CD8-positive, alpha-beta memory T cell (primary cell): ENCODE data around the gene MTMR12. TPM values are rescaled to one million over a fixed set of nuclear protein-coding genes. Genes with fewer than 3 reads are reported as not detected.
"Not testable (repeated sequence)": the region's sequence is repeated elsewhere in the genome, so short reads cannot be mapped to it uniquely, and the experiment has no call there.

ENCODE experiments used
- CTCF ChIA-PET: fragments of 350-600 bp; sonication (Branson Sonifier 250); formaldehyde crosslinking; loops from one replicate; lab custom pipeline; 2021; ENCODE audit warnings: antibody characterized with exemption; lab: Charles Lee
- POLR2A ChIA-PET: fragments of 350-600 bp; sonication (Branson Sonifier 250); formaldehyde crosslinking; loops from one replicate; lab custom pipeline; 2021; ENCODE audit warnings: antibody characterized with exemption; lab: Charles Lee
- DNase-seq, 5 donors: peaks; one replicate each; pipeline versions ENCODE4 v3.0.0 to v3.0.0-alpha.2; 2020 to 2022; ENCODE audit warnings: mixed read lengths in 1 of 5
- H3K27ac ChIP-seq: one replicate; pipeline ENCODE4 v1.7.0; 2013; ENCODE audit warnings: low read depth, mild to moderate bottlenecking, low read length, moderate library complexity
- H3K27me3 ChIP-seq: 2 replicates; pipeline ENCODE4 v1.7.0; 2013; ENCODE audit warnings: low read length, mild to moderate bottlenecking; ENCODE audit not compliant: insufficient read depth, poor library complexity, severe bottlenecking
- H3K36me3 ChIP-seq: 2 replicates; pipeline ENCODE4 v1.7.0; 2013; ENCODE audit warnings: mild to moderate bottlenecking, low read length, moderate library complexity; ENCODE audit not compliant: insufficient read depth
- H3K4me1 ChIP-seq: 2 replicates; pipeline ENCODE4 v1.7.0; 2013; ENCODE audit warnings: mild to moderate bottlenecking, low read length, moderate library complexity; ENCODE audit not compliant: insufficient read depth
- H3K4me3 ChIP-seq: 2 replicates; pipeline ENCODE4 v1.7.0; 2013; ENCODE audit warnings: mild to moderate bottlenecking, low read length
- H3K9me3 ChIP-seq: 2 replicates; pipeline ENCODE4 v1.7.0; 2013; ENCODE audit warnings: mild to moderate bottlenecking, low read length
- H3K27ac Mint-ChIP-seq, 8 donors: one replicate each; pipeline ENCODE4 v1.8.0; 2020 to 2021; ENCODE audit warnings: mixed read lengths in 8 of 8, mild to moderate bottlenecking in 6 of 8, inconsistent platforms in 3 of 8, moderate library complexity in 3 of 8
- H3K27me3 Mint-ChIP-seq, 2 donors: one replicate each; pipeline ENCODE4 v1.8.0; 2020 to 2021; ENCODE audit warnings: mixed read lengths in 2 of 2, mild to moderate bottlenecking in 1 of 2, moderate library complexity in 1 of 2
- H3K36me3 Mint-ChIP-seq, 3 donors: one replicate each; pipeline ENCODE4 v1.8.0; 2020 to 2021; ENCODE audit warnings: mixed read lengths in 3 of 3, inconsistent platforms in 1 of 3, mild to moderate bottlenecking in 1 of 3
- H3K4me1 Mint-ChIP-seq, 3 donors: one replicate each; pipeline ENCODE4 v1.8.0; 2020 to 2021; ENCODE audit warnings: mixed read lengths in 3 of 3, inconsistent platforms in 1 of 3, mild to moderate bottlenecking in 1 of 3
- H3K4me3 Mint-ChIP-seq, 7 donors: one replicate each; pipeline ENCODE4 v1.8.0; 2020 to 2021; ENCODE audit warnings: mixed read lengths in 7 of 7, mild to moderate bottlenecking in 6 of 7, moderate library complexity in 4 of 7, inconsistent platforms in 2 of 7
- H3K9me3 Mint-ChIP-seq, 5 donors: one replicate each; pipeline ENCODE4 v1.8.0; 2020 to 2022; ENCODE audit warnings: mixed read lengths in 5 of 5, mild to moderate bottlenecking in 3 of 5, moderate library complexity in 2 of 5, inconsistent platforms in 1 of 5
- polyA plus RNA-seq: library from polyadenylated mRNA; unstranded; fragments of 300-500 nt; fragmentation: Illumina TruSeq; gene quantifications from one replicate; pipeline ENCODE4 v1.2.3, GENCODE V29; 2021
- total RNA-seq, 2 experiments: library from RNA; stranded (reverse); gene quantifications; one replicate each; pipeline ENCODE4 v1.2.3, GENCODE V29; 2021

MTMR12 gene
- total and polyA plus RNA-seq, 3 experiments from 2014 or later: 20.4 to 27.4 (median 25.4) TPM

DNA sequence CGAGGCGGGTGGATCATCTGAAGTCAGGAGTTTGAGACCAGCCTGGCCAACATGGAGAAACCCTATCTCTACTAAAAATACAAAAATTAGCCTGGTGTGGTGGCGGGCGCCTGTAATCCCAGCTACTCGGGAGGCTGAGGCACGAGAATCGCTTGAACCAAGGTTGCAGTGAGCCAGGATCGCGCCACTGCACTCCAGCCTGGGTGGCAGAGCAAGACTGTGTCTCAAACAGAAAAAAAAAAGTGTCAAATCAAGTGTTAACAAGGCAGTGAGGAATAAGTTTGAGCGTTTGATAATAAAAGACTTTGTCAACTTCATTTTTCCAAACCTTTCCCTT, 1.4 kb upstream of the MTMR12 start:
- peak overlapping the region in 4 of 8 donors; percentile 66 to 88 (median 82) for H3K27ac Mint-ChIP-seq
- CTCF ChIA-PET: interaction anchor here (0.6 to 1.8 kb wide), 2 partner anchors 16 to 82 kb away, joined by 3 to 6 read pairs; no protein-coding TSS in a partner anchor
- not testable (repeated sequence) for H3K27me3 ChIP-seq, H3K27ac ChIP-seq, DNase-seq, H3K9me3 Mint-ChIP-seq, H3K4me3 ChIP-seq, H3K36me3 ChIP-seq, H3K9me3 ChIP-seq, H3K27me3 Mint-ChIP-seq
- H3K36me3 Mint-ChIP-seq: peaks cover 0 to 11% (median 7%) of the 10 kb centered on the region in 3 donors
- peaks cover 26 to 39% (median 32%) of the 10 kb centered on the region in 3 donors for H3K4me1 Mint-ChIP-seq
- H3K4me3 Mint-ChIP-seq: peak overlapping the region; percentile 48 to 97 (median 61)
- POLR2A ChIA-PET: interaction anchor here (0.7 kb wide), 1 partner anchor 38 kb away, joined by 3 read pairs; no protein-coding TSS in a partner anchor
- H3K4me1 ChIP-seq: peaks cover 18% of the 10 kb centered on the region

- H3K4me3 ChIP-seq: peak overlapping the region; percentile 67
- ChIA-PET CTCF (interaction anchor here (1.3 to 1.9 kb wide), 3 partner anchors 18 to 273 kb away, joined by 3 to 6 read pairs (median 6); partner anchors contain the start of gene SUB1), POLR2A (interaction anchor here (0.6 to 1.9 kb wide), 2 partner anchors 14 to 138 kb away, joined by 3 to 14 read pairs; partner anchors contain the start of gene GOLPH3)
- peaks cover 34 to 54% (median 50%) of the 10 kb centered on the region in 3 donors for H3K4me1 Mint-ChIP-seq
- no peaks in the 10 kb centered on the region for H3K36me3 ChIP-seq
- H3K9me3 Mint-ChIP-seq: no peaks in the 10 kb centered on the region
- peak in 3 of 5 donors; percentile 22 to 67 (median 32) for DNase-seq
- peak overlapping the region; percentile 79 for H3K27ac ChIP-seq
- peaks cover 0 to 14% (median 13%) of the 10 kb centered on the region in 3 donors for H3K36me3 Mint-ChIP-seq
- H3K27ac Mint-ChIP-seq: peak overlapping the region; percentile 92 to 98 (median 95)
- H3K4me3 Mint-ChIP-seq: peak overlapping the region; percentile 92 to 100 (median 93)
- peaks cover 18% of the 10 kb centered on the region for H3K4me1 ChIP-seq
- no peaks in the 10 kb centered on the region for H3K9me3 ChIP-seq
- H3K27me3 ChIP-seq: no peaks in the 10 kb centered on the region
- peaks cover 0 to 2% of the 10 kb centered on the region in 2 donors for H3K27me3 Mint-ChIP-seq
These were observed 543 bp downstream of the MTMR12 start for GRCh38 chr5:32312197-32312594.

- H3K27ac ChIP-seq: peak overlapping the region; percentile 79
- peak overlapping the region; percentile 92 to 98 (median 95) for H3K27ac Mint-ChIP-seq
- DNase-seq: no peak
- H3K4me3 ChIP-seq: peak overlapping the region; percentile 67
- H3K4me1 Mint-ChIP-seq: peaks cover 38 to 59% (median 54%) of the 10 kb centered on the region in 3 donors
- no peaks in the 10 kb centered on the region for H3K27me3 ChIP-seq
- H3K27me3 Mint-ChIP-seq: peaks cover 0 to 2% of the 10 kb centered on the region in 2 donors
- ChIA-PET CTCF (interaction anchor here (1.9 kb wide), 1 partner anchor 18 kb away, joined by 6 read pairs; no protein-coding TSS in a partner anchor), POLR2A (interaction anchor here (0.6 to 1.9 kb wide), 3 partner anchors 14 to 220 kb away, joined by 3 to 14 read pairs (median 4); partner anchors contain the start of gene GOLPH3)
- H3K9me3 ChIP-seq: no peaks in the 10 kb centered on the region
- no peaks in the 10 kb centered on the region for H3K9me3 Mint-ChIP-seq
- peak overlapping the region; percentile 92 to 100 (median 93) for H3K4me3 Mint-ChIP-seq
- no peaks in the 10 kb centered on the region for H3K36me3 ChIP-seq
- H3K4me1 ChIP-seq: peaks cover 18% of the 10 kb centered on the region
- H3K36me3 Mint-ChIP-seq: peaks cover 0 to 14% (median 13%) of the 10 kb centered on the region in 3 donors
These were observed 1.1 kb downstream of the MTMR12 start for GRCh38 chr5:32311404-32312196.

GRCh38 chr5:32309761-32310160, 3.0 kb downstream of the MTMR12 start:
- Mint-ChIP-seq H3K27me3 (peaks cover 0 to 2% of the 10 kb centered on the region in 2 donors), H3K9me3 (no peaks in the 10 kb centered on the region), H3K4me1 (peaks cover 45 to 68% (median 68%) of the 10 kb centered on the region in 3 donors), H3K4me3 (peak overlapping the region in 2 of 7 donors; percentile 7 to 87), H3K36me3 (peaks cover 0 to 14% (median 13%) of the 10 kb centered on the region in 3 donors), H3K27ac (peak overlapping the region in 3 of 8 donors; percentile 37 to 81 (median 58))
- Histone ChIP-seq H3K9me3 (no peaks in the 10 kb centered on the region), H3K4me3 (no peak overlapping the region), H3K36me3 (no peaks in the 10 kb centered on the region), H3K27me3 (no peaks in the 10 kb centered on the region), H3K4me1 (peaks cover 18% of the 10 kb centered on the region), H3K27ac (no peak overlapping the region)
- DNase-seq: no peak
- ChIA-PET CTCF (no interaction called here), POLR2A (no interaction called here)

DNA sequence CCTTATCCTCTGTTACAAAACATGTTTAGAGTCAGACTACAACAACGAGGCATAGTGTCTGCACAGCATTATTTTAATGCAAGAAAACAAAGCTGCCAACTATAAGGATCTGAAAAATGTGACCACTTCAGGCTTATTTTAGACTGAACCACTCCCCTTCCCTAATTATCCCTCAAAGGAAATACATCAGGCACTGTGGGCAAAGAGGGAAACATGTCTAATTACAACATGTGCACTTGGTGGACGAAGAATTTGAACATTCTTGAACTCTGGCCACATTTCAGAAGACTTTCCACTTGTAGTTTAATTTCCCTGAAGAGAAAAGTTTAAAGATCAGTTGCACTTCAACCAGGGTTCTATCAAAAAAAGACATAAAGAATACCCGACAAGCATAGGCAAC, 3.8 kb downstream of the MTMR12 start:
- ChIA-PET CTCF (no interaction called here), POLR2A (no interaction called here)
- no peaks in the 10 kb centered on the region for H3K27me3 ChIP-seq
- no peak overlapping the region for H3K4me3 ChIP-seq
- peaks cover 18% of the 10 kb centered on the region for H3K4me1 ChIP-seq
- no peaks in the 10 kb centered on the region for H3K36me3 ChIP-seq
- H3K27ac ChIP-seq: no peak overlapping the region
- DNase-seq: no peak
- Mint-ChIP-seq H3K9me3 (no peaks in the 10 kb centered on the region), H3K36me3 (peaks cover 0 to 16% (median 13%) of the 10 kb centered on the region in 3 donors), H3K4me3 (peak overlapping the region in 1 of 7 donors; percentile 87), H3K27me3 (peaks cover 0 to 2% of the 10 kb centered on the region in 2 donors), H3K27ac (peak overlapping the region in 1 of 8 donors; percentile 81), H3K4me1 (peaks cover 50 to 76% (median 70%) of the 10 kb centered on the region in 3 donors)
- H3K9me3 ChIP-seq: no peaks in the 10 kb centered on the region

- no peaks in the 10 kb centered on the region for H3K36me3 ChIP-seq
- H3K4me1 Mint-ChIP-seq: peaks cover 55 to 83% (median 75%) of the 10 kb centered on the region in 3 donors
- POLR2A ChIA-PET: no interaction called here
These were observed 5.0 kb downstream of the MTMR12 start for GRCh38 chr5:32307769-32308194.

DNA sequence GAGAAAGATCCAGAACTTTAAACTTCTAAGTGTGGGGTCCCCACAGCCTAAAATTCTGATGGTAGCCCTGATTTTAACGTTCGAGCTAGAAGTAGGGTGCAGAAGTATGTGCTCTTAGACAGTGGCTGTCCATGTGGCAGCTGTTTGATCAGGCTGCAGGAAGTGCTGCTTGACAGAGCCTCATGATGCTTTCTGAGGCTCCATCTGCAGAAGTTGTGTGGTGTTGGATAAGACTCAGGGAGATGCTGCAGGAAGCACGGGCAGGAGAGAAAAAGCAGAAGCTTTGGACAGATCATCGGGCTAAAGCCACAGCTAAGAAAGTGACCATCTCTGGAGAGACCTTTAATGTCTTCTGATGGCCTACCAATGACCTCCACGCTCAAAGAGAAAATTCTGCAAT, 8.1 kb downstream of the MTMR12 start:
- peak overlapping the region in 1 of 8 donors; percentile 4 for H3K27ac Mint-ChIP-seq
- POLR2A ChIA-PET: interaction anchor here (0.6 kb wide), 1 partner anchor 23 kb away, joined by 6 read pairs; no protein-coding TSS in a partner anchor

More at GRCh38 chr5:32307769-32308194, 5.0 kb downstream of the MTMR12 start:
- peak overlapping the region in 2 of 8 donors; percentile 14 to 79 for H3K27ac Mint-ChIP-seq
- H3K4me3 Mint-ChIP-seq: peak overlapping the region in 1 of 7 donors; percentile 23
- H3K27me3 ChIP-seq: no peaks in the 10 kb centered on the region
- H3K27me3 Mint-ChIP-seq: no peaks in the 10 kb centered on the region
- CTCF ChIA-PET: no interaction called here
- H3K4me3 ChIP-seq: no peak overlapping the region
- H3K4me1 ChIP-seq: peaks cover 18% of the 10 kb centered on the region
- no peak overlapping the region for H3K27ac ChIP-seq
- no peak for DNase-seq
- H3K9me3 ChIP-seq: no peaks in the 10 kb centered on the region
- H3K36me3 Mint-ChIP-seq: peaks cover 0 to 18% (median 9%) of the 10 kb centered on the region in 3 donors
- H3K9me3 Mint-ChIP-seq: no peaks in the 10 kb centered on the region

More for the DNA sequence above, 8.1 kb downstream of the MTMR12 start:
- DNase-seq: no peak
- H3K27me3 ChIP-seq: no peaks in the 10 kb centered on the region
- H3K9me3 Mint-ChIP-seq: no peaks in the 10 kb centered on the region
- no peaks in the 10 kb centered on the region for H3K4me1 ChIP-seq
- H3K27ac ChIP-seq: no peak overlapping the region
- CTCF ChIA-PET: interaction anchor here (1.5 kb wide), 1 partner anchor 72 kb away, joined by 3 read pairs; no protein-coding TSS in a partner anchor
- H3K36me3 ChIP-seq: no peaks in the 10 kb centered on the region
- H3K9me3 ChIP-seq: no peaks in the 10 kb centered on the region
- peaks cover 50 to 86% (median 72%) of the 10 kb centered on the region in 3 donors for H3K4me1 Mint-ChIP-seq
- H3K4me3 Mint-ChIP-seq: peak overlapping the region in 2 of 7 donors; percentile 22 to 45
- H3K36me3 Mint-ChIP-seq: peaks cover 0 to 14% (median 13%) of the 10 kb centered on the region in 3 donors
- no peaks in the 10 kb centered on the region for H3K27me3 Mint-ChIP-seq
- H3K4me3 ChIP-seq: no peak overlapping the region
